Subcutaneous adipose tissue (tissue), 4 donors: ENCODE data around the gene SASH1. TPM values are rescaled to one million over a fixed set of nuclear protein-coding genes. Genes with fewer than 3 reads are reported as not detected.

ENCODE experiments used
- CTCF ChIP-seq: fragments of 450-650 bp; IDR thresholded peaks from one replicate; pipeline ENCODE4 v1.5.1; 2016; ENCODE audit warnings: low read depth, mild to moderate bottlenecking, control low read depth, antibody characterized with exemption, moderate library complexity
- total RNA-seq, 4 donors: library from RNA; depleted of rRNA; stranded (reverse); fragments of >200 nt; gene quantifications; one replicate each; pipeline ENCODE4 v1.1.0, GENCODE V29; 2016

Gene SASH1
- total RNA-seq, 4 donors from 2014 or later: 234 to 322 (median 267) TPM

- TF ChIP-seq CTCF: no peak
Measured at GRCh38 chr6:148578837-148579565, 236.4 kb downstream of the SASH1 start.

- TF ChIP-seq CTCF: no peak
Measured at GRCh38 chr6:148580442-148580841, 237.8 kb downstream of the SASH1 start.

- no peak for TF ChIP-seq CTCF
Measured at GRCh38 chr6:148583631-148584030, 241.0 kb downstream of the SASH1 start.

GRCh38 chr6:148590883-148591282 is 248.2 kb downstream of the SASH1 start:
- no peak for TF ChIP-seq CTCF

- no peak for TF ChIP-seq CTCF
Measured at GRCh38 chr6:148591656-148592055, 249.0 kb downstream of the SASH1 start.

GRCh38 chr6:148593130-148593812 is 250.6 kb downstream of the SASH1 start:
- TF ChIP-seq CTCF: no peak

- TF ChIP-seq CTCF: no peak
Measured at GRCh38 chr6:148593813-148594170, 251.2 kb downstream of the SASH1 start.
